Lung (tissue), 12 donors: ENCODE measurements around the gene USP44. TPM values are rescaled to one million over a fixed set of nuclear protein-coding genes. Genes with fewer than 3 reads are reported as not detected.

ENCODE experiments used
- ATAC-seq: fragments of 200-7000 bp; cut with Tn5 transposase; one replicate; pipeline ENCODE4 v1.9.1; 2020; ENCODE audit warnings: moderate number of reproducible peaks; ENCODE audit not compliant: insufficient read depth, low FRiP score
- DNase-seq, 3 donors: peaks; one replicate each; pipeline ENCODE4 v3.0.0-alpha.2; 2013 to 2017
- H3K27ac ChIP-seq, 2 donors: one replicate each; pipeline ENCODE4 v1.5.1; 2013; ENCODE audit warnings: mild to moderate bottlenecking in 2 of 2, moderate library complexity in 2 of 2, control low read depth in 1 of 2, inconsistent platforms in 1 of 2, low read depth in 1 of 2, low read length in 1 of 2
- H3K27me3 ChIP-seq, 3 donors: one replicate each; pipeline ENCODE4 v1.5.1; 2013; ENCODE audit warnings: low read length in 2 of 3; ENCODE audit not compliant: control insufficient read depth in 3 of 3, insufficient read depth in 3 of 3
- H3K36me3 ChIP-seq, 4 donors: one replicate each; pipeline ENCODE4 v1.5.1; 2013; ENCODE audit warnings: low read length in 4 of 4, mild to moderate bottlenecking in 1 of 4, moderate library complexity in 1 of 4; ENCODE audit not compliant: control insufficient read depth in 4 of 4, insufficient read depth in 4 of 4
- H3K4me1 ChIP-seq, 5 donors: one replicate each; pipeline ENCODE4 v1.5.1; 2013; ENCODE audit warnings: low read length in 5 of 5, mild to moderate bottlenecking in 2 of 5, moderate library complexity in 1 of 5; ENCODE audit not compliant: control insufficient read depth in 5 of 5, insufficient read depth in 5 of 5
- H3K4me3 ChIP-seq: one replicate; pipeline ENCODE4 v1.5.1; 2013; ENCODE audit warnings: mild to moderate bottlenecking, control low read depth, moderate library complexity
- H3K9ac ChIP-seq, 2 donors: one replicate each; pipeline ENCODE4 v1.5.1; 2013; ENCODE audit warnings: low read length in 2 of 2, control low read depth in 1 of 2; ENCODE audit not compliant: insufficient read depth in 1 of 2
- H3K9me3 ChIP-seq, 4 donors: one replicate each; pipeline ENCODE4 v1.5.1; 2013; ENCODE audit warnings: low read length in 3 of 4, mild to moderate bottlenecking in 1 of 4, moderate library complexity in 1 of 4; ENCODE audit not compliant: control insufficient read depth in 4 of 4, insufficient read depth in 3 of 4
- CTCF ChIP-seq: IDR thresholded peaks from 2 replicates; pipeline ENCODE4 v1.5.1; 2012; ENCODE audit warnings: mild to moderate bottlenecking; ENCODE audit errors: control extremely low read depth, extremely low read depth
- WGBS, 2 donors: extraction: QIAGEN DNeasy Blood & Tissue Kit; methylation state at CpG; one replicate each; pipeline ENCODE4 v1.1.7; 2013; 5-methylcytosine and 5-hydroxymethylcytosine counted together
- polyA plus RNA-seq, 2 donors: library from polyadenylated mRNA; stranded (reverse); fragments of 200-250 nt; gene quantifications; one replicate each; pipeline ENCODE4 v1.2.1, GENCODE V29; 2013
- total RNA-seq, 2 donors: library from RNA; depleted of rRNA in 1 of 2; stranded (reverse); fragments of >200 nt in 1 of 2; gene quantifications; one replicate each; pipeline ENCODE4 v1.2.1, GENCODE V29; 2014 to 2021
- donor health status: control.
- donor health status: control.
- donor health status: Bipolar disorder and iron deficiency.
- donor health status: healthy.
- donor health status: DM: yes; HTN: yes; CAD: no.

USP44 gene
- total and polyA plus RNA-seq, 4 donors, result 2.3 to 18.6 (median 10.2) TPM

GRCh38 chr12:95547522-95548055, 3.7 kb downstream of the USP44 start:
- Histone ChIP-seq H3K27ac (peak overlapping the region in 1 of 2 donors; percentile 95), H3K4me3 (peak overlapping the region; percentile 92), H3K27me3 (peaks cover 0 to 62% (median 49%) of the 10 kb centered on the region in 3 donors), H3K9ac (peak overlapping the region in 1 of 2 donors; percentile 28), H3K36me3 (no peaks in the 10 kb centered on the region), H3K9me3 (peaks cover 0 to 5% (median 2%) of the 10 kb centered on the region in 4 donors), H3K4me1 (peaks cover 0 to 6% (median 2%) of the 10 kb centered on the region in 5 donors)
- WGBS, 2 donors, result 24 to 35% methylated on average over 9 of the region's 9 CpGs
- DNase-seq (peak; percentile 18 to 45 (median 34)), ATAC-seq (no peak)
- TF ChIP-seq CTCF, result no peak

GRCh38 chr12:95546491-95546813, 4.8 kb downstream of the USP44 start:
- Histone ChIP-seq H3K9me3 (peaks cover 0 to 5% (median 2%) of the 10 kb centered on the region in 4 donors), H3K4me1 (peaks cover 0 to 6% (median 2%) of the 10 kb centered on the region in 5 donors), H3K4me3 (no peak overlapping the region), H3K27ac (no peak overlapping the region), H3K36me3 (no peaks in the 10 kb centered on the region), H3K9ac (no peak overlapping the region), H3K27me3 (peaks cover 0 to 54% (median 39%) of the 10 kb centered on the region in 3 donors)
- WGBS, 2 donors, result 56 to 64% methylated on average over 9 of the region's 9 CpGs
- no peak for ATAC-seq
- no peak for TF ChIP-seq CTCF
- no peak for DNase-seq

GRCh38 chr12:95545731-95546490, 5.4 kb downstream of the USP44 start:
- Histone ChIP-seq H3K9ac (no peak overlapping the region), H3K27me3 (peaks cover 0 to 49% (median 34%) of the 10 kb centered on the region in 3 donors), H3K9me3 (peaks cover 0 to 5% (median 2%) of the 10 kb centered on the region in 4 donors), H3K4me3 (no peak overlapping the region), H3K36me3 (no peaks in the 10 kb centered on the region), H3K27ac (no peak overlapping the region), H3K4me1 (peaks cover 0 to 6% (median 2%) of the 10 kb centered on the region in 5 donors)
- DNase-seq (peak in 2 of 3 donors; percentile 19 to 35), ATAC-seq (no peak)
- WGBS, 2 donors, result 64 to 67% methylated on average over 8 of the region's 8 CpGs
- TF ChIP-seq CTCF, result no peak
